ENCODE data around the gene CMBL.

The CMBL gene

GRCh38 chr5:10229306-10230048 is 78.2 kb downstream of the CMBL start:
- DNase-seq (ENCODE audit: insufficient read length, low spot score) = no peak
- FAIRE-seq = no peak

GRCh38 chr5:10228288-10228687 is 79.4 kb downstream of the CMBL start:
- DNase-seq (ENCODE audit: insufficient read length, low spot score) (no peak), FAIRE-seq (no peak)
